ENCODE data around the gene HPN. TPM values are rescaled to one million over a fixed set of nuclear protein-coding genes. Genes with fewer than 3 reads are reported as not detected.

HPN gene
- total RNA-seq, 1 donor from 2014 or later, result not detected

DNA sequence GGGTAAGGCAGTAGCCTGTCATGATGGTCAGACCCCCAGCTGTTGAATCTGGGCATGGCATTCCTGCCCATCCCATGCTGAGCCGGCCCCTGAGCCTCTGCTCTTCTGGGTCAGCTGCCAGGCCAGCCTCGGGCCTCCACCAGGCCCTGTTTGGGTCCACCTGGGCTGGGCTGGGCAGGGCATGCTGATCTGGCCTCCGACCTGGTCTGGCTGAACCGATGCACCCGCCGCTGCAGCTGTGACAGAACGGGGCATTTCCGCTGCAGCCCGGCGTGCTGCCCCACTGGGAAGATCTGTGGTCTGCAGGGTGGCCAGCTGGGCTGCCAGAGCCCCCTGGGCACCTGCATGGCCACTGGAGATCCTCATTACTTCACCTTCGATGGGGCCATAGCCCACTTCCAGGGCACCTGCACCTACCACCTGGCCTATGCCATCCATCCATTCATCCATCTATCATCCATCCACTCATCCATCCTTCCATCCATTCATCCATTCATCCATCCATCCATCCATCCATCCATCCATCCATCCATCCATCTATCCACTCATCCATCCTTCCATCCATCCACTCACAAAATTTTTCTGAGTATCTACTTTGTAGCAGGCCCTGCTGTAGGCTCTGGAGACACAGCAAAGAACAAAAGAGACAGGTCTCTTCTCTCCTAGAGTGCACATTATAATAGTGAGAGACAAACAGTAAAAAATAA lies 52.6 kb downstream of the HPN start:
- H3K4me3 Mint-ChIP-seq (ENCODE audit: unreplicated experiment), result no peak overlapping the region
- DNase-seq (ENCODE audit: extremely low spot score, unreplicated experiment), result no peak
- TF ChIP-seq CTCF (IDR thresholded peaks at IDR 0.05), result no peak
- peaks cover 6% of the 10 kb centered on the region for H3K27me3 Mint-ChIP-seq (ENCODE audit: unreplicated experiment)
- peaks cover 2% of the 10 kb centered on the region for H3K4me1 Mint-ChIP-seq (ENCODE audit: unreplicated experiment)
- no peaks in the 10 kb centered on the region for H3K36me3 Mint-ChIP-seq (ENCODE audit: unreplicated experiment)
- no peak overlapping the region for H3K27ac Mint-ChIP-seq (ENCODE audit: unreplicated experiment)
- H3K9me3 Mint-ChIP-seq (ENCODE audit: unreplicated experiment), result no peaks in the 10 kb centered on the region

- TF ChIP-seq CTCF (IDR thresholded peaks at IDR 0.05), result no peak
- no peaks in the 10 kb centered on the region for H3K9me3 Mint-ChIP-seq (ENCODE audit: unreplicated experiment)
- peaks cover 2% of the 10 kb centered on the region for H3K4me1 Mint-ChIP-seq (ENCODE audit: unreplicated experiment)
- no peak for DNase-seq (ENCODE audit: extremely low spot score, unreplicated experiment)
- H3K36me3 Mint-ChIP-seq (ENCODE audit: unreplicated experiment), result no peaks in the 10 kb centered on the region
- H3K27me3 Mint-ChIP-seq (ENCODE audit: unreplicated experiment), result peaks cover 6% of the 10 kb centered on the region
- no peak overlapping the region for H3K4me3 Mint-ChIP-seq (ENCODE audit: unreplicated experiment)
- no peak overlapping the region for H3K27ac Mint-ChIP-seq (ENCODE audit: unreplicated experiment)
Measured at GRCh38 chr19:35094656-35095055, 53.1 kb downstream of the HPN start.

- Mint-ChIP-seq H3K27ac (ENCODE audit: unreplicated experiment) (no peak overlapping the region), H3K9me3 (ENCODE audit: unreplicated experiment) (no peaks in the 10 kb centered on the region), H3K4me1 (ENCODE audit: unreplicated experiment) (no peaks in the 10 kb centered on the region), H3K27me3 (ENCODE audit: unreplicated experiment) (peaks cover 6% of the 10 kb centered on the region), H3K4me3 (ENCODE audit: unreplicated experiment) (no peak overlapping the region), H3K36me3 (ENCODE audit: unreplicated experiment) (no peaks in the 10 kb centered on the region)
- TF ChIP-seq CTCF (IDR thresholded peaks at IDR 0.05), result no peak
- no peak for DNase-seq (ENCODE audit: extremely low spot score, unreplicated experiment)
Measured at GRCh38 chr19:35095667-35096368, 54.3 kb downstream of the HPN start.

GRCh38 chr19:35098413-35099049 lies 57.0 kb downstream of the HPN start:
- H3K27ac Mint-ChIP-seq (ENCODE audit: unreplicated experiment), result no peak overlapping the region
- H3K9me3 Mint-ChIP-seq (ENCODE audit: unreplicated experiment), result no peaks in the 10 kb centered on the region
- TF ChIP-seq CTCF (IDR thresholded peaks at IDR 0.05), result no peak
- no peaks in the 10 kb centered on the region for H3K36me3 Mint-ChIP-seq (ENCODE audit: unreplicated experiment)
- no peaks in the 10 kb centered on the region for H3K4me1 Mint-ChIP-seq (ENCODE audit: unreplicated experiment)
- peaks cover 6% of the 10 kb centered on the region for H3K27me3 Mint-ChIP-seq (ENCODE audit: unreplicated experiment)
- H3K4me3 Mint-ChIP-seq (ENCODE audit: unreplicated experiment), result no peak overlapping the region
- no peak for DNase-seq (ENCODE audit: extremely low spot score, unreplicated experiment)

Measured in osteocyte (in vitro differentiated cells).